ENCODE measurements around the gene C1QB.

The C1QB gene, protein sequence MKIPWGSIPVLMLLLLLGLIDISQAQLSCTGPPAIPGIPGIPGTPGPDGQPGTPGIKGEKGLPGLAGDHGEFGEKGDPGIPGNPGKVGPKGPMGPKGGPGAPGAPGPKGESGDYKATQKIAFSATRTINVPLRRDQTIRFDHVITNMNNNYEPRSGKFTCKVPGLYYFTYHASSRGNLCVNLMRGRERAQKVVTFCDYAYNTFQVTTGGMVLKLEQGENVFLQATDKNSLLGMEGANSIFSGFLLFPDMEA

DNA sequence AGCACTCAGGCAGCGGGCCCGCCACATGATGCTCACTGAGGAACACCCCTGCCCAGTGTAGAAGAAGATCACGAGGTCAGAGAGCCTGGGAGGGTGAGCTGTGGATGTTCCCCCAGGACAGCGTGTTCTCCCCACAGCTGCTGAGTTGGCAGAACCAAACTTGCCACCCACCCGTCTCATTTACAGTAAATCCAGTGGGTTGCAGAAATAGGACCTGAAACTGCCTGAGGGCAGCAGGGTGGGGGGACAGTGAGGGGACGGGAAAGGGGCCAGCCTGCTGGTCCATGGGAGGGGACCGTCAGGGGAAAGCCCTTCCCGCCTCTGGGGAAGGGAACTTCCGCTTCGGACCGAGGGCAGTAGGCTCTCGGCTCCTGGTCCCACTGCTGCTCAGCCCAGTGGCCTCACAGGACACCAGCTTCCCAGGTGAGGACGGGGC lies at the start of gene C1QB:
C1QB (plus strand) TSS at position 356 of the 436 bp plus-strand sequence. CDS start 6,227 bp downstream, outside the sequence.
- peak in 11 of 14 donors; percentile 9 to 67 (median 46) for DNase-seq

DNA sequence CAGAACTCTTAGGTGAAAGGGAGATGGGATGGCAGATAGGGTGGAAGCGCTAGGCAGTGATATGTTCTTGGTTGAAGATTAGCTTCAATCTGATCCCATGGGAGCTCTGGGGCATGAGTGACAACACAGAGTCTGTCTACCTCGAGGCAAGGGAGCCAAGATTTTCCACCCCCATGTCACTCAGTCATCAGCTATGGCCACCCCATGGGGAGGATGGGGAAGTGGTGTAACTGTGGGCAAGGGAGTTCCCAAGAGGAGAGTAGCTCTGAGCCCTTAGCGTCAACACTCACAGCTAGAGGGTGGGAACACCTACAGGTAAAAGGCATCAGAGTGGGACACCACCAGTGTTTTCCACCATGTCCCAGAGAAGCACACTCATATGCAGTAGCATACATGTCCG lies 46.9 kb upstream of the C1QB start:
- DNase-seq = no peak

DNA sequence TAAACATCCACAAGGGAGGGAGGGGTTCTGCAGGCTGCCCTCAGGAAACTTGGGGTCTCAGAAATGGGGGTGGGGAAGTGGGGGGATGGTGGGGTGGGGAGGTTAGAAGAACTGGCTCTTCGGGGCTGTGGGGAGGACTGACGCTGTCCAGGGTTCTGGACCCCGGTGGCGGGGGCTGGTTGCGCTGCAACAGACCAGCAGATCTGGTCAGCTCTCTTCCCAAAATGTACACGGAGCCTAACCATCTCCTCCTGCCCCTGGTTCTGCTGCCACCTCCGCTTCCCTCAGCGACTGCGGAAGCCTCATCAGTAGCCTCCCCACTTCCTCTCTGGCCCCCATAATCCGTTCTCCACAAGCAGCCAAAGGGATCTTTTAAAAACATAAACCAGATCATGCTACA lies 45.9 kb upstream of the C1QB start:
- DNase-seq = no peak

DNA sequence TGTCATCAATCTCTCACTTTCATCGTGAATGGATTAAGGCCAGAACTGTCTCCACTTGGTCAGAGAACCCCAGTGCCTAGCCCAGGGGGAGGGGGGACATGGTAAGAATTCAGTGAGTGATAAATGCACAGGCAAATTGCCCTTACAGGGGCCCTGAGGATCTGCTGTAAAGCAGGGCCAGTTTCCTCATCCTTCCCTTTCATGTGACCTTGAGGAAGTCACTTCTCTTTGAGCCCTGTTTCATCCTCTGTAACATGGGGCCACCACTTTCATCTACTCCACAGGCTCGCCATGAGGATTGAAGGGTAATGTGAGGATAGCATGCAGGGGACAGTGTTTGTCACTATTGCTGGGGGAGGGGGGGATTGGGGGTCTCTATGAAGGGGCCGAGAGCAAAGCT lies 44.7 kb upstream of the C1QB start:
- no peak for DNase-seq

DNA sequence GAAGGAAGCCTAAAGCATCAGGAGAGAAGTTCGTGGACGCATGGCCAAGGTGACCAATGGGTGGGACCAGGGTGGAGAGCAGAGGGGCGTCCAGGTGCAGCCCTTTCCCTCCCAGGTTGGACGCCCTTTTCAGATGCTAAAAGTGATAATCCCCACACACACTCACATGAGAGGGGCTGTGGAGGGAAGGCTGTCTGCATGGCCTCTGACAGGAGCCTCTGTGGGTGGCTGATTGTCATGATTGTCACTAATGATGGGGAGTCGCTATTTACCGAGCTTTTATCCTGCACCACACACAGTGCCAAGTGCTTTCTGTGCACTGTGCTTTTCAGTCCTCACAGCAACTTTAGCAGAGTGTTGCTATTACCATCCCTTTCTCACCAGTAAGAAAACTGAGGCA lies 43.7 kb upstream of the C1QB start:
- DNase-seq = no peak

DNA sequence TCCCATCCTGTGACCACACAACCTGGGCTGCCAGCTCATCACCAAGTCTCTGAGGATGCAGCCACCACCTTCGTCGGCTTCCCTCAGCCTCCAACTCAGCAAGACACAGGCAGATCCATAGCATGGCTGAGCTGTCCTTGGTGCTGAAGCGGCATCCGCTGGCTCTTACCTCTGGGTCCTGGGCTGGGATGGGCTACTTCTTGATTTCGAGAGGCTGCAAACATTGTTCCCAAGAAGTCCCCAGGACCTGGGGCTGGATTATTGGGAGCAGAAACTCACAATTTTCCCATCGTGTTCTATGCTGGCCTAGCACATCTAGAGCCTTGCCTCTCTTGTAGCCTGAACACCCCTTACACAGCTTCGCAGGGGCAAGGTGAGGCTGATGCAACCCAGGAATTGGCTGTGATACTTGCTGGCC lies 41.5 kb upstream of the C1QB start:
- DNase-seq = peak in 2 of 14 donors; percentile 2 to 4

DNA sequence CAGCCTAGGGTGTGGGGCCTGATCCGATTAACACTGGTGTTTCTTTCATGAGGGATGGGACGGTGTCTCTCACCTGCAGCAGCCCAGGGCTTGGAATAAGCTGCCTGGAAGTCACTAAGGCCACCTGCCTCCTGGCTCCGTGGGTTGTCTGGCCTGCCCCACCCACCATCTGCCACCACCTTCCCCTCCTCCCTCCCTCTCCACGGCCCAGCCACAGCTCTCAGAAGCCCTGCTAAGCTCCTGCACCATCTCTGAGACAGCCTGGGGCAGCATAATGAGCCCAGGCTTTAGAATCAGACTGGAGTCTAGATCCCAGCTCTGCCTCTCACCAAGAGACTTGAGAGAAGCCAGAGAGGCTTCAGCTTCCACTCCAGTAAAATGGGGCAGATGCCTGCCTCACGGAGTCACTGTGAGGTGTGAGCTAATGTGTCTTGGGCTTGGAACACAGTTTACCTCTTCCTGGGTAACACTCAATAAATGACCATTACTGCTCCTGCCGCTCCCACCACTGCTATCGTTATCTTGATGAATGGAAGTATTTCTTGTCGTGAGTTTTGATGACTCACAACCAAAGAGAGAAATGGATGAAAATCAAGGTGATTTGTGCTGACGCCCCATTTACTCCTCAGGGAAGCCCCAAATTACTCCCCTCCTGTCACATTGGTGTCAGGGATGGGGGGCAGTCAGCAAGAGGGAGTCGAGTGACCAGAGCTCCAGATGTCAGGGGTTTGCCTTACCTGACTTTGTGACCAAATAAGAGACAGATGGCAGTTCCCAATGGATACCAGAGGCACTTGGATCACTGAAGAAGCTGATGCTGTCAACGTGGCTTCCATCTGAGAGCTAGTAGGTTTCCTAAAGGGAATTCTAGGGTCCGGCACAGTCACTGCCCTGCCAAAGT lies 40.1 kb upstream of the C1QB start:
- peak in 1 of 14 donors; percentile 49 for DNase-seq

DNA sequence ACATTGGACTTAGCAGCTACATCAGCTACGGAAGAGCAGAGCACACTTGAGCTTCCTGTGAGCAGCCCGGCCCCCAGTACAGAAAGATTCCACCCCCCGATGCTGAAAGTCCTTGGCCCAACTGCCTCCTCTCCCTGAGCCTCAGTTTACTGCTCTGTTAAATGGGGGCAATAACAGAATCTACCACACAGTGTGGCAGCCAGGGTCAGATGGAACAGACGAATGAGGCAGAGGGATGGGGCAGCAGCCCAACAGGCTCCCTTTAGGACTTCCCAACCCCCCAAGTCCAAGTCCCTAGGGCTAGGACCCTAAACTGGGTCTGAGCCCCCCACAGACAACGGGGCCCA lies 39.5 kb upstream of the C1QB start:
- DNase-seq = no peak

DNA sequence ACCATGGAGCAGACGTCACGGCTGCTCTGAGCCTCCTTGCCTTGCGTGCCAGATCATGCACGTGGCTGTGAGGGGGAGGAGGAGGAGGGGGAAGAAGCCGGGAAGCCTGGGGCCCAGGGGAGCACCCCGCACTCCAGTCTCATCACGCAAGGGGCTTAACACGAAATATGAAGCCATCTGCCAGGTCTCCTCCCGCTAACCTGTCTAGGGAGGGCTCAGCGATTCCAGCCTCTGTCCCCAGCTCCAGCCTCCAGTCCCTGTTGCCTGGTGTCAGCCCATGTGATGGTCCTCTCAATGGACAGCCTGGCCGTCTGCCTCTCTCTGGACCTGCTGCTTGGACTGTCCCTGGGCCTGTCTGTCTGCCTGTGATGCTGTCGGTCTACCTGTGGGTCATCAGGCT lies 39.1 kb upstream of the C1QB start:
- no peak for DNase-seq

DNA sequence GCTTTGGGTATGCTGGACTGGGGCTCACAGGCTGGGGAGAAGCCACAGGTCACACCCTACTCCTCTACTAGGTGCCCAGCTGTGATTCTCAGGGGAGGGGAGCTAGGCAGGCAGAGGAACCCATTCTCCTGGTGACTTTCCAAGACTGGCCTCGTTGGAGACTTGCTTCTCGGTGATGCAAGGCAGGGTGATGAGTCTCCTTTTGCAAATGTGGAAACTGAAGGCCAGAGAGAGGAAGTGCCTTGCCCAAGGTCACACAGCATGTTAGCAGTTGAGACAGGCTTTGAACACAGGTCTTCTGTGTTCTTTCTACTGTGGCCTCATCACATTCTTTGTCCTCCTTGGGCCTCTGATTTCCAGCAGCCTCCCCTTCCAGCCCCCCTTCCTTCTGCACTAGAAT lies 37.1 kb upstream of the C1QB start:
- no peak for DNase-seq

DNA sequence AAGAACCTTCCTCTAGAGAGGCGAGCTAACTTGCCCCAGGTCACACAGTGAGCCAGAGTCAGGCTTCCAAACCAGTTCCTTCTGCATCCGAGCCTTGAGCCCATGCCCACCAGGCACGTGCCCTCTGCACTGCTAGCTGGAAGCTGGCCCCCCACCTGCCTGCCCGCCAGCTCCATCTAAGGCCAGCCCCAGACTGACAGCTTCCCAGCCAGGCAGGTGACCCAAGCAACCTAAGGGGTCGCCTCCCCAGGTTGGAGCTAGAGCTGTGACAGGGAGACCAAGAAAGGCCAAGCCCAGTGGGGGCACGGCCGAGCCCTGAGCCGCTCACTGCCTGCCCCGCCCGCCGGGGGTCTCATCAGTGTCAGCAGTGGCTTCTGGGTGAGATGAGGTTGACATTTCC lies 36.5 kb upstream of the C1QB start:
- DNase-seq = no peak

DNA sequence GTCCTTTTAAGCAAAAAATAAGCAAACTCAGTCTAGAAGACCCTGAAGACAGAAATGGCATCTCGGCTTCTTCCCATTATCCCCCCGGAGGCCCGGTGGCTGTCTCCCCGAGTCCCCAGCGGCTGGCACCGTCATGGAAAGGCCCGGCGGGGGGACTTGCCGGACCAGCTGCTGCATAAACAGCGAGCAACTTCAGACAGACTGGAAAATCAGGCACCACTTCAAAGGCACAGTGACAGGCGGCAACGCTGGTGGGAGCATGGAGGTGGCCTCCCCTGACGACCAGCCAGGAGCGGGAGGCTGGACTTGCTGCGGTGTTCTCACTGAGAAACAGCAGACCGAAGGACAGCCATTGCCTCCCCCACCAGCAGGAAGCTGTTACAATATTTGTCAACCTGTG lies 35.0 kb upstream of the C1QB start:
- no peak for DNase-seq

DNA sequence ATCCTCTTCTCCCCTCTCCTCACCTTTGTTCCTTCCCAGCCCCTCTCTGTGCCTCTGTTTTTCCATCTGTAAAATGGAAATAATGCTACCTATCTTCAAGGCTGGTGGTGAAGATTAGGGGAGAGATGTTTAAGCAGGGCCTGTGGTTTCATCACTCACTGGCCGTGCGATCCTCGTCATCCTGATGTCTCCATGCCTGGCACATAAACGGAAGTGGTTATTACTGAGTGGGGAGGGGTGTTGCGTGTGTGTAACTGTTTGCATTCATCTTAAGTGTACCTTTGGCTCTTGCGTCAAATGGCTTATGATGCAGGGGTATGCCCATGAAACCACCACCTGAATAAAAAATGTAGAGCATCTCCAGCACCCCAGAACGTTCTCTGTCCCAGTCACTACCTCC lies 33.8 kb upstream of the C1QB start:
- DNase-seq = no peak

DNA sequence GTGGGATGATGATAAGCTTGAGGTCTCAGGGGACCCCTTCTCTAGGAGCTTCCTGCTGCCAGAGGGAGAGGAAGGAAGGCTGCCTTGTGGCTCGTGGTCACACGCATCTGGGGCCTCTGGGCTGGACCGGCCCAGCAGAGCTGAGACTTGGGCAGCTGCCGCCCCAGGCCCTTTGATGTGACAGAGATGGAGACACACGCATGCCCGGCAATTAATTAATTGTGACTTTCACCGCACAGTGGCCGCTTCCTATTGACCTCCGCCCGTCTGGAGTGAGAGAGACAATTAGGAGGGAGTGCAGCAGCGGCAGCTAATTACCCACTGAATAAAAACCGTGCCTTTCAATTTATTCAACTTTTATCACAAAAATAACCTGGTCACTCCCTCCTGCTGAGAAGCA lies 33.2 kb upstream of the C1QB start:
- DNase-seq = no peak

DNA sequence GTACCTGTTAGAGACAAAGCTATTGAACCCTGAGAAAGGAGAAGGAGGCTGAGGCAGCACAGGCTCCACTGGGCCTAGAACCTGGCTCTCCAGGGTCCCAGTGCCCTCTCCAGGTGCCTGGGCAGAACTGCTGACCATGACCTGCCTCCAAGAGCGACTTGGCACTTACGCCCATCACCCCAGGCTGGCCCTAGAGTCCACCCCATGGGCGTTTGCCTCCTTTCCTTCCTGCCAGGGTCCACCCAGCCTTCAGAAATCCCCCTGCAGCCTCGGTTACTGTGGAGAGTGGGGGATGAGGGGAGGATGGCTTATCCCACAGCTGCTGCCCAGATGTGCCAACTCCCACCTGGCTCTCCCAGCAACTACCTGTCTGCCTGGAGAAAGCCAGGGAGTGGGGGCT lies 31.3 kb upstream of the C1QB start:
- no peak for DNase-seq

DNA sequence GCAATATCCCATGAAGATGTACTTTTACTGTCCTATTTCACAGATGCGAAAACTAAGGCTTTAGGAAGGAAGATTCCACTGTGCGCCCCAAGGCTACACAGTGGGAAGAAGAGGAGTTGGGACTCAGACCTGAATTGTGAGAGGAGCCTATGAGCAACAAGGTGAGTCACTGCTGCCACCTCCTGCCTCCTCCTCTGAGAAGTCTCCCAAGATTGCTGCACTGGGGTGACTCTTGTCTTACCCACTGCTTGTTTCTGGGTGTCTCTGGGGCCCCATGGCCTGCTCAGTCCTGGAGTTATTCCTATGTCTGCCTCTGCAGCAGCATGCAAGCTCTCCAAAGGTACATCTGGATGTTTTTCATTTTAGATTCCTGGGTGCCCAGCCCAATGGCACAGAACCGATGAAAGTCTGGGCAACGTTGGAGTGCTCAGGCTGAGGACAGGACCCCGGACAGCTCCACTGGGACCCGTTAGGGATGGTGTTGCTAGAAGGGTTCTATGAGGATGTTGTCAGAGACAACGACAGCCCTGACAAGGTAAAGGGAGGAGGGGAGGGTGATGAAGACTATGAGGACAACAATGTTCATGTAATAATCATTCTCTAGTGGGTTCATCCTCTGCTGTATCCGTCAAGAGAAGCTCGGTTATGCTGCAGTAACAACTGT lies 27.6 kb upstream of the C1QB start:
- DNase-seq = no peak

DNA sequence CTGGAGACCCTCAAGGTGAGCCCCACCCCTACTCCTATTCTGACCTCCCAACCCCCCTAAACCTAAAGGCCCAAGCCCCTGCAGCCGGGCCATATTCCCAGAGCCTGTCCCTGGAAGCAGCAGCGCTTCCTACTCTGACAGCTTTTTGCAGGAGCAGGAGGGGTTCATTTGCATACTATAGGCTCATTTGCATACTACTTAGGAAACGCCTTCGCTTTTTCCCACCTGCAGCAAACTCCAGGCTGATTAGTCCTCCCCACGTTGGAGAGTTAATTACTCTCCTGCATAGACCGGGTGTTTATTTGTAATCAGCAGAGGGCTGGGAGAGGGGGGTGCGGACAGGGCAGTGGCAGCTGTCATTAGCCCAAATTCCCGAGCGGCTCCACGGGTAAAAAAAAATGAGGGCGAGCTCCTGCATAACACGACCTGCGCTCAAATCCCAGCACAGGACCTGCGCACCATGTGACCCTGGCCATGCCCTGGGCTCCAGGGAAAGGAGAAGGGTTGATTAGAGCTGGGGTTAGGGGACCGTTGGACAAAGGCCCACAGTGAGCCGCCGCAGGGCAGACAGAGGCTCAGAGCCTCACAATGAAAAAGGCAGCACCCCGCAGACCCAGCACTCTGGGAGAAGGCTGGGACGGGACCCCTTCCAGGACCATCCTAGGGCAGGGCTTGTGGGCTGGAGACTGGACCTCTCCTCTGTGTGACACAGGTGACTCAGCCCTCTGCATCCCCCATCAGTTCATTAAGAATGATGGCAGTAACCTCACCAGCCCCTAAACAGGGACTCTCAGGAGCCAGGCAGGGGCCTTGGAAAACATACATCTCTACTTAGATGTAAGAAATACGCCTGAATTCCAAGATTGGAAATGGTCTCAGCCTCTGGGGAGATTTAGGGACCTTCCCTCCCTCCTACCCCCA lies 26.5 kb upstream of the C1QB start:
- DNase-seq = no peak

DNA sequence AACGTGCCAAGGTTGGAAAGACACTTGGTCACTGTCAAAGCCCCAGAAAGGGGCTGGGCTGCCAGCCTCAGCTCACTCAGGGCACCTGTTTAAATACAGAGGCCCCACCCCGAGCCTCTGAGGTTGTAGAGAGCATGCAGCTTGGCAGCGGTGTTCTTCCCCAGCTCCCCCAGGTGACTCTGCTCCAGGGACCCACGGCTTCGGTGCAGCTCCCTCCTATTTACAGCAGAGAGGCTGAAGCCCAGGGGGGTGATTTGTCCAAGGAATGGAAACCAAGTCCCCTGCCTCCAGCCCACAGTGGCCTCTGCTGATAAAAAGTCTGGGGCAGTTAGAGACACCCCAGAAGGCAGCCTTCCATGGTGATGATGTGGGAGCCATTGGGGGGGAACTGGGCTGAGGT lies 25.7 kb upstream of the C1QB start:
- no peak for DNase-seq

DNA sequence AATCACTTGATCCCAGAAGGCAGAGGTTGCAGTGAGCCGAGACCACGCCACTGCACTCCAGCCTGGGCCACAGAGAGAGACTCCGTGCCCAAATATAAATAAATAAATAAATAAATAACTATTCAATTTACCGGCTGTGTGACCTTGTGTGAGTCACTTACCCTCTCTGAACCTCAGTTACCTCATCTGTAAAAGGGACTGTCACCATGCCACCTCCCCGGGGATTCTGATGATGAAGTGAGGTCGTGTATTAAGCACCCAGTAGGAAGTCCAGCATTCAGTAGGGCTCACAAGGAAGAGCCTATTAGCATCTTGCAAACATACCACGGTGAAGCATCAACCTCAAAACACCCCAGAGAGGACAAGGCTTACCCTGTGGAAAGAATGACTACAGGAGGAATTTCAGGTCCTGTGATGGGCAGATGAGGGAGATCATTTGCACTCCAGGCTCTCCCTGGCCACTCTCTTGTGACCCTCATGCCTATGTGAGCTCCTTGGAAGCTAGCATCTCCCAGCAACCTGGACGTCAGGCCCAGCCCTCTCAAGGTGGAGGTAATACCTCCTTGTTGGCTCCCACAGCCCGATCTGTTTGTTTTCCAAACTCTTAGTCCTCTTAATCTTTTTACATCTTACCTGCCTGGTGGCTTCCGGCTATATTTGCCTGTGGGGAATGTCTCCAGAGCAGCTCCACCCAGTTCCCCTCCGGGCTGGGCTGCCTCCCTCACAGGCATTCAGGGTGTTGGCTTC lies 24.2 kb upstream of the C1QB start:
- DNase-seq = no peak

DNA sequence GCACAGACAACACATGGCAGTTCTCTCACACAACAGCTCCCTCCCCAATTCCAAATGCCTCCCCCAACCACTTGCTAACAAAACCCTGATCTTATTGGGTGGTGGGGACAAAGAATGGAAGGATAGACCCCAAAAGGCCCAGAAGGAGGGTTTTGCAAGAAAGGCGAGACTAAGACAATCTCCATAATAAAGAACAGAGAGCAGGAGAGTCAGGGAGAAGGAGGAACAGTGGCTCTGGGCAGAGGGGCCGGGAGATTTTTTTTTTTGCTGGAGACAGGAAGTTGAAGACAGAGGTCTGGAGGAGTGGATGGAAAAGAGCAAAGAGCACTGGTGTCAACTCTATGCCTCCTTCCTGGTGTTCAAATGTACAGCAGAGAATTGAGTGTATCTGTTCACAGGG lies 23.1 kb upstream of the C1QB start:
- no peak for DNase-seq

DNA sequence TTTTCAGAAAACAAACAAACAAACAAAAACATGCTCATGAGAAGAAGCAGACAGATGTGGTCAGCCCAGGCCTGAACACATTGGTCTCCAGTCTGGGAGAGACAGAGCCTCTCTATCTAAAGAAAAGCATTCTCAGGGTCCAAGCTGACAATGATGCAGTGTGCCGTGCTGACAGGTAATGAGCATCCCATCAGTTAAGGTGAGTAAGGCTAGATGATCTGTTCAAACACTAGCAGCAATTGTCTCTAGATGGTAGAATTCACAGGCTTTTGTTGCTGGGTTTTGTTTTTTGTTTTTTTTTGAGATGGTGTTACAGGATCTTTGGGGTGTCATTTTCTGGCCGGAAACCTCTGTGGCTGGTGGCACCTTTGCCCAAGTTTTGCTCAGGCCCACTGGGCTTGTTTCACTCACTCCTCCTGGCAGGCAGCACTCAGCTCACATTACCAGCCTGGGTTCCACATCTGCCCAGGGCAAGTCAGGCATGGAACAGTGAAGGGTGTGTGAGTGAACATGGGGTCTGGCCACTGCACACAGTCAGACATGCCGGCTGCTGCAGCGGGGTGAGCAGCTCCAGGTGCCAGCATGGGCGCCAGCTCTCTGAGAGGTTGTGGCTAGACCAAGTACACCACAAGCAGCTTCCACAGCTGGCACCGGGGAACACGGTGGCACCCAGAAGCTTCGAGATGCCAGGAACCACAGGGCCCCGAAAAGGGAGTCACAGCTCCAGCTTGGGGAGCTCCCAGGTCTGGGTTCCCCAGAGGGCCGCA lies 19.2 kb upstream of the C1QB start:
- no peak for DNase-seq
